HepG2 (cell line): Measurements from ENCODE around the gene PIF1. TPM values are rescaled to one million over a fixed set of nuclear protein-coding genes. Genes with fewer than 3 reads are reported as not detected.
A peak's percentile ranks its signal among the peaks of the same experiment; 100 is the strongest.

Source experiments
- ATF7-NPFF ChIP-seq: sonication (generic); formaldehyde crosslinking; IDR thresholded peaks from 2 replicates; pipeline ENCODE4 v1.8.1; 2023; ENCODE audit warnings: mild to moderate bottlenecking, low read depth, missing genetic modification reagents, moderate library complexity
- CAMTA2 ChIP-seq: sonication (generic); formaldehyde crosslinking; IDR thresholded peaks from 2 replicates; pipeline ENCODE4 v1.4.0; 2020; ENCODE audit warnings: mild to moderate bottlenecking, missing genetic modification reagents, borderline replicate concordance
- EED ChIP-seq: sonication (generic); formaldehyde crosslinking; IDR thresholded peaks from 2 replicates; pipeline ENCODE4 v1.5.0; 2020; ENCODE audit warnings: mild to moderate bottlenecking, missing genetic modification reagents
- FOXJ3 ChIP-seq: sonication (generic); formaldehyde crosslinking; IDR thresholded peaks from 2 replicates; pipeline ENCODE4 v1.4.0; 2020; ENCODE audit warnings: missing genetic modification reagents, mild to moderate bottlenecking, borderline replicate concordance
- IKZF5 ChIP-seq: IDR thresholded peaks from 2 replicates; pipeline ENCODE4 v1.6.1; 2018; ENCODE audit warnings: missing genetic modification reagents, mild to moderate bottlenecking, missing compliant biosample characterization
- MEF2D ChIP-seq: sonication (generic); formaldehyde crosslinking; IDR thresholded peaks from 2 replicates; pipeline ENCODE4 v1.5.1; 2020; ENCODE audit warnings: mild to moderate bottlenecking, missing genetic modification reagents
- NFATC3 ChIP-seq: sonication (generic); formaldehyde crosslinking; IDR thresholded peaks from 2 replicates; pipeline ENCODE4 v1.5.1; 2020; ENCODE audit warnings: mild to moderate bottlenecking, missing genetic modification reagents
- PAF1 ChIP-seq: IDR thresholded peaks from 2 replicates; pipeline ENCODE4 v1.6.1; 2016; ENCODE audit warnings: missing genetic modification reagents, missing compliant biosample characterization
- PRDM15 ChIP-seq: sonication (generic); formaldehyde crosslinking; IDR thresholded peaks from 2 replicates; pipeline ENCODE4 v1.4.0; 2020; ENCODE audit warnings: missing genetic modification reagents
- PTBP1 ChIP-seq: fragments of 200-400 bp; formaldehyde crosslinking; IDR thresholded peaks from 2 replicates; pipeline ENCODE4 v1.6.1; 2018; ENCODE audit warnings: low read length, low read depth; ENCODE audit not compliant: poor library complexity, severe bottlenecking
- RFXAP ChIP-seq: sonication (generic); formaldehyde crosslinking; IDR thresholded peaks from 2 replicates; pipeline ENCODE4 v1.4.0; 2020; ENCODE audit warnings: missing genetic modification reagents, borderline replicate concordance
- SKI ChIP-seq: fragments of 450-650 bp; IDR thresholded peaks from one replicate; pipeline ENCODE4 v1.6.1; 2018; ENCODE audit warnings: mild to moderate bottlenecking; ENCODE audit not compliant: partially characterized antibody
- SNRNP70 ChIP-seq: fragments of 200-400 bp; formaldehyde crosslinking; IDR thresholded peaks from 2 replicates; pipeline ENCODE4 v1.6.1; 2017; ENCODE audit warnings: mild to moderate bottlenecking, low read depth, low read length, moderate library complexity
- SSRP1 ChIP-seq: IDR thresholded peaks from 2 replicates; pipeline ENCODE4 v1.6.1; 2016; ENCODE audit warnings: control low read depth
- SYNCRIP ChIP-seq: fragments of 200-400 bp; formaldehyde crosslinking; IDR thresholded peaks from 2 replicates; pipeline ENCODE4 v1.6.1; 2018; ENCODE audit warnings: mild to moderate bottlenecking, low read depth, low read length; ENCODE audit not compliant: insufficient read depth
- TIGD3 ChIP-seq: sonication (generic); formaldehyde crosslinking; IDR thresholded peaks from 2 replicates; pipeline ENCODE4 v1.5.1; 2020; ENCODE audit warnings: mild to moderate bottlenecking, missing genetic modification reagents, borderline replicate concordance
- YEATS4 ChIP-seq: sonication (generic); formaldehyde crosslinking; IDR thresholded peaks from 2 replicates; pipeline ENCODE4 v1.4.0; 2020; ENCODE audit warnings: missing genetic modification reagents, borderline replicate concordance
- ZNF260 ChIP-seq: sonication (generic); formaldehyde crosslinking; IDR thresholded peaks from 2 replicates; pipeline ENCODE4 v1.4.0; 2020; ENCODE audit warnings: missing genetic modification reagents, low read depth, mild to moderate bottlenecking, borderline replicate concordance
- ZNF296 ChIP-seq: sonication (generic); formaldehyde crosslinking; conservative IDR thresholded peaks from 2 replicates; pipeline ENCODE4 v1.5.0; 2020; ENCODE audit warnings: mild to moderate bottlenecking, missing genetic modification reagents
- ZNF362 ChIP-seq: sonication (generic); formaldehyde crosslinking; IDR thresholded peaks from 2 replicates; pipeline ENCODE4 v1.4.0; 2020; ENCODE audit warnings: missing genetic modification reagents, mild to moderate bottlenecking, borderline replicate concordance
- ZNF367 ChIP-seq: sonication (generic); formaldehyde crosslinking; IDR thresholded peaks from 2 replicates; pipeline ENCODE4 v1.4.0; 2020; ENCODE audit warnings: missing genetic modification reagents, borderline replicate concordance
- polyA plus RNA-seq, 8 experiments: library from polyadenylated mRNA; depleted of rRNA in 3 of 8; stranded (reverse) in 7 of 8; unstranded in 1 of 8; fragments of >200 nt; fragmentation: Illumina TruSeq in 4 of 8; extraction: Trizol in 4 of 8; gene quantifications; 2 replicates each; pipeline versions ENCODE4 v1.2.1 to v1.2.3, GENCODE V29; 2011 to 2016; ENCODE audit warnings: low read depth in 4 of 8, missing spikeins in 1 of 8, mixed read lengths in 1 of 8; ENCODE audit not compliant: insufficient read depth in 1 of 8
- total RNA-seq, 5 experiments: library from RNA; depleted of rRNA; stranded (reverse); fragments of >200 nt; fragmentation: Illumina TruSeq; extraction: Trizol; gene quantifications; 2 replicates each; pipeline ENCODE4 v1.2.3, GENCODE V29; 2016; ENCODE audit warnings: low read depth in 1 of 5

The PIF1 gene
- total and polyA plus RNA-seq, 2 of the 13 experiments (the other 11 are each of a cell fraction or from before 2014, with no cell fraction given) = 18.5 to 19.7 TPM

- TF ChIP-seq PRDM15 (CRISPR knock-in tag) = no peak
- no peak for TF ChIP-seq SSRP1 (CRISPR knock-in tag)
- TF ChIP-seq SKI = peak; percentile 34
- peak; percentile 84; the same call in 1 of the 2 replicates for TF ChIP-seq ZNF367 (CRISPR knock-in tag)
- no peak for TF ChIP-seq SNRNP70
- no peak for TF ChIP-seq FOXJ3 (CRISPR knock-in tag)
- TF ChIP-seq RFXAP (CRISPR knock-in tag) = no peak
- peak; percentile 32; the same call in 1 of the 2 replicates for TF ChIP-seq ATF7-NPFF
- TF ChIP-seq IKZF5 (CRISPR knock-in tag) = peak; percentile 79
- no peak for TF ChIP-seq PTBP1
- TF ChIP-seq CAMTA2 = no peak
- TF ChIP-seq ZNF260 (CRISPR knock-in tag) = no peak
- TF ChIP-seq NFATC3 (CRISPR knock-in tag) = 0 out of 2 replicates have a peak, but pooled peaks have one; percentile 33
- TF ChIP-seq PAF1 = no peak
- no peak for TF ChIP-seq EED (CRISPR knock-in tag)
- no peak for TF ChIP-seq ZNF362 (CRISPR knock-in tag)
- TF ChIP-seq YEATS4 (CRISPR knock-in tag) = peak; percentile 66
- no peak for TF ChIP-seq TIGD3
- no peak for TF ChIP-seq SYNCRIP
- no peak; the same call in 1 of the 2 replicates for TF ChIP-seq MEF2D (CRISPR knock-in tag)
- TF ChIP-seq ZNF296 (CRISPR knock-in tag) = no peak
These were observed at the start of gene PIF1 (continued) for GRCh38 chr15:64825431-64826294.
